ENCODE data around the gene IGFL1. TPM values are rescaled to one million over a fixed set of nuclear protein-coding genes. Genes with fewer than 3 reads are reported as not detected.
"Not testable (repeated sequence)": the region's sequence is repeated elsewhere in the genome, so short reads cannot be mapped to it uniquely, and the experiment has no call there.

IGFL1 gene
- total RNA-seq, 1 experiment from 2014 or later, result not detected

GRCh38 chr19:46243081-46243654 is 13.6 kb downstream of the IGFL1 start:
- POLR2A ChIA-PET; H4K20me1 ChIP-seq (ENCODE audit: insufficient read depth); H2AFZ ChIP-seq (ENCODE audit: low read depth, low read length, poor library complexity, severe bottlenecking): not testable (repeated sequence)

GRCh38 chr19:46250076-46250735 is 20.7 kb downstream of the IGFL1 start:
- Histone ChIP-seq H3K9me2 (ENCODE audit: insufficient read depth) (no peaks in the 10 kb centered on the region), H3K27me3 (ENCODE audit: insufficient read depth, low read length) (peaks cover 71% of the 10 kb centered on the region), H2AFZ (ENCODE audit: low read depth, low read length, poor library complexity, severe bottlenecking) (no peak overlapping the region), H3K4me3 (replicated peaks in 1 of 2; ENCODE audit: low read depth in 1 of 2, low read length in 2 of 2) (no peak overlapping the region), H3K9me3 (ENCODE audit: control insufficient read depth in 1 of 2, insufficient read depth in 1 of 2, low read depth in 1 of 2, low read length in 2 of 2) (no peaks in the 10 kb centered on the region), H3K4me1 (ENCODE audit: control insufficient read depth in 1 of 2, insufficient read depth in 2 of 2, low read length in 2 of 2) (no peaks in the 10 kb centered on the region), H4K20me1 (ENCODE audit: insufficient read depth) (no peaks in the 10 kb centered on the region), H3K27ac (ENCODE audit: low read depth, low read length) (no peak overlapping the region), H3K79me2 (ENCODE audit: insufficient read depth, low read length) (no peaks in the 10 kb centered on the region), H3K9ac (ENCODE audit: low read length) (no peak overlapping the region), H3K36me3 (ENCODE audit: control insufficient read depth in 1 of 2, insufficient read depth in 2 of 2, low read length in 2 of 2) (no peaks in the 10 kb centered on the region), H3K4me2 (ENCODE audit: low read length) (no peak overlapping the region)
- ChIA-PET CTCF (no interaction called here), POLR2A (no interaction called here), RAD21 (ENCODE audit: low non-redundant PET in 1 of 2, low total read pairs in 2 of 2, uncharacterized antibody in 2 of 2, unreplicated experiment in 2 of 2) (no interaction called here)
- TF ChIP-seq EZH2phosphoT487 (IDR thresholded peaks at IDR 0.05; ENCODE audit: borderline replicate concordance) (no peak), ATF3 (IDR thresholded peaks at IDR 0.05) (no peak), EZH2 (IDR thresholded peaks at IDR 0.05) (no peak), SP1 (IDR thresholded peaks at IDR 0.05; ENCODE audit: low read depth) (no peak), TCF7L2 (IDR thresholded peaks at IDR 0.05; ENCODE audit: borderline replicate concordance, extremely low read depth, insufficient read depth, insufficient read length) (no peak), ELF1 (IDR thresholded peaks at IDR 0.05; ENCODE audit: borderline replicate concordance, low read depth) (no peak), MAX (IDR thresholded peaks at IDR 0.05) (no peak), CEBPB (IDR thresholded peaks at IDR 0.05; ENCODE audit: low read depth) (no peak), YY1 (IDR thresholded peaks at IDR 0.05; ENCODE audit: extremely low read depth, insufficient replicate concordance, low read depth, low read length) (no peak)
- DNase-seq (ENCODE audit: low read depth, low spot score), result no peak
- ATAC-seq, result no peak
- no TSS peak for BruUV-seq (replicated peaks)
- intact Hi-C loops (cut with micrococcal nuclease), result no loop called here

More at GRCh38 chr19:46243081-46243654, 13.6 kb downstream of the IGFL1 start:
- intact Hi-C loops (cut with micrococcal nuclease), result loop anchor here (2.0 kb wide), 1 partner anchor 14 kb away; no protein-coding TSS in a partner anchor
- H3K4me3 ChIP-seq (replicated peaks in 1 of 2; ENCODE audit: low read depth in 1 of 2, low read length in 2 of 2); RAD21 ChIA-PET (ENCODE audit: low non-redundant PET in 1 of 2, low total read pairs in 2 of 2, uncharacterized antibody in 2 of 2, unreplicated experiment in 2 of 2); H3K79me2 ChIP-seq (ENCODE audit: insufficient read depth, low read length); H3K36me3 ChIP-seq (ENCODE audit: control insufficient read depth in 1 of 2, insufficient read depth in 2 of 2, low read length in 2 of 2); H3K9ac ChIP-seq (ENCODE audit: low read length); H3K9me3 ChIP-seq (ENCODE audit: control insufficient read depth in 1 of 2, insufficient read depth in 1 of 2, low read depth in 1 of 2, low read length in 2 of 2); H3K4me2 ChIP-seq (ENCODE audit: low read length); H3K9me2 ChIP-seq (ENCODE audit: insufficient read depth); DNase-seq (ENCODE audit: low read depth, low spot score); H3K4me1 ChIP-seq (ENCODE audit: control insufficient read depth in 1 of 2, insufficient read depth in 2 of 2, low read length in 2 of 2); CTCF ChIA-PET; H3K27ac ChIP-seq (ENCODE audit: low read depth, low read length); ATAC-seq; BruUV-seq (replicated peaks): not testable (repeated sequence)
- H3K27me3 ChIP-seq (ENCODE audit: insufficient read depth, low read length), result peaks cover 76% of the 10 kb centered on the region
